ENCODE measurements around the gene LY6G6D. TPM values are rescaled to one million over a fixed set of nuclear protein-coding genes. Genes with fewer than 3 reads are reported as not detected.
A peak's percentile ranks its signal among the peaks of the same experiment; 100 is the strongest.

LY6G6D gene
- total RNA-seq, 1 donor, result not detected

- H3K4me3 ChIP-seq (ENCODE audit: low read depth, low read length), result no peak overlapping the region
- no peak for DNase-seq (ENCODE audit: low read depth)
- no peak for TF ChIP-seq CTCF (IDR thresholded peaks at IDR 0.05; ENCODE audit: insufficient read depth, low read length)
Observed at GRCh38 chr6:31723980-31724691, 9.0 kb downstream of the LY6G6D start.

GRCh38 chr6:31725502-31726350 is 10.6 kb downstream of the LY6G6D start:
- no peak overlapping the region for H3K4me3 ChIP-seq (ENCODE audit: low read depth, low read length)
- no peak for TF ChIP-seq CTCF (IDR thresholded peaks at IDR 0.05; ENCODE audit: insufficient read depth, low read length)
- DNase-seq (ENCODE audit: low read depth), result no peak

GRCh38 chr6:31727034-31727716 is 12.0 kb downstream of the LY6G6D start:
- TF ChIP-seq CTCF (IDR thresholded peaks at IDR 0.05; ENCODE audit: insufficient read depth, low read length), result no peak
- no peak overlapping the region for H3K4me3 ChIP-seq (ENCODE audit: low read depth, low read length)
- no peak for DNase-seq (ENCODE audit: low read depth)

- TF ChIP-seq CTCF (IDR thresholded peaks at IDR 0.05; ENCODE audit: insufficient read depth, low read length), result no peak
- peak overlapping the region; percentile 93 for H3K4me3 ChIP-seq (ENCODE audit: low read depth, low read length)
- DNase-seq (ENCODE audit: low read depth), result peak; percentile 13
Observed at GRCh38 chr6:31727717-31728671, 12.8 kb downstream of the LY6G6D start.

GRCh38 chr6:31728767-31729514 is 13.8 kb downstream of the LY6G6D start, which contains the start of gene DDAH2:
Gene DDAH2 (minus strand): TSS chr6:31729299. CDS start chr6:31729161, 138 bp downstream.
- H3K4me3 ChIP-seq (ENCODE audit: low read depth, low read length), result peak within 1 kb of the TSS; percentile 93
- peak; percentile 37 for TF ChIP-seq CTCF (IDR thresholded peaks at IDR 0.05; ENCODE audit: insufficient read depth, low read length)
- DNase-seq (ENCODE audit: low read depth), result no peak

Data from fibroblast of the aortic adventitia (primary cell).